ENCODE measurements around the gene KLK13.

The KLK13 gene

DNA sequence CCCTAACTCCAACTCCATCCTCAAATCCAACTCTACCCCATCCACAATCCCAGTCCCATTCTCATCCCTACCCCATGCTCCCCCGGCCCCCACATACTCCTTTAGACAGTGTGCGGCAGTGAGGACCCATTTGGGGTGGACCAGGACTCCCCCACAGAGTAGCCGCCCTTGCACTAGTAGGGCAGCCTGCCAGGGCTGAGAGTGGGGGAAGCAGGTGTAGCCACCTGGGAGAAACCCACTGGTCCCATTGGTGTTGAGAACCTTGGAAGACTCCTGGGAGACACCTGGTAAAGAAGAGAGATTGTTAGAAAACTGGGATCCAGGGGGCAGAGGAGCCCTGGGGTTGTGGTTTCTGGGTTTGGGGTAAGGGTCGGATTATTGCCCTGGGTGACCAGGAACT, 4.6 kb downstream of the KLK13 start:
- DNase-seq = no peak

DNA sequence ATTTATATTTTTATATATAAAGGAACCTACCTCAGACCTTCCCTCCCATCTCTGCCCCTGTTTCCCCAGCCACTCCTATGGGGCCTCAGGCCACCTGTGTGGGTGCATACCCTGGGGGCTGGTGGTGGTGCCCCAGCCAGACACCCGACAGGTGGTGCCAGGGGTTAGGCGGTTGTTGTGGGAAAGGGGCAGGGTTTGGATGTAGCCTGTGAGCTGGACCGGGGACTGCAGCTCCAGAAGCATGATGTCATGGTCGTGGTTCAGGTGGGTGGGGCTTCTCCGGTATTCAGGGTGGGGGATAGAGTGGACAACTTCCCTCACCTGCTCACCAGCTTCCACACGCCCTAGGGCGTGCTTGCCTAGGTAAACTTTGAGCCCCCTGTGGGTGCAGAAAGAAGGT, 5.2 kb downstream of the KLK13 start:
- DNase-seq = no peak

- no peak for DNase-seq
Observed at GRCh38 chr19:51055866-51056265, 9.0 kb downstream of the KLK13 start.

- no peak for DNase-seq
Observed at GRCh38 chr19:51047031-51047335, 17.9 kb downstream of the KLK13 start.

- DNase-seq = no peak
Observed at GRCh38 chr19:51044327-51044726, 20.6 kb downstream of the KLK13 start.

GRCh38 chr19:51043497-51043896, 21.4 kb downstream of the KLK13 start:
- no peak for DNase-seq

- DNase-seq = no peak
Observed at GRCh38 chr19:51040151-51040550, 24.7 kb downstream of the KLK13 start.

- DNase-seq = no peak
Observed at GRCh38 chr19:51036519-51036918, 28.4 kb downstream of the KLK13 start.

DNA sequence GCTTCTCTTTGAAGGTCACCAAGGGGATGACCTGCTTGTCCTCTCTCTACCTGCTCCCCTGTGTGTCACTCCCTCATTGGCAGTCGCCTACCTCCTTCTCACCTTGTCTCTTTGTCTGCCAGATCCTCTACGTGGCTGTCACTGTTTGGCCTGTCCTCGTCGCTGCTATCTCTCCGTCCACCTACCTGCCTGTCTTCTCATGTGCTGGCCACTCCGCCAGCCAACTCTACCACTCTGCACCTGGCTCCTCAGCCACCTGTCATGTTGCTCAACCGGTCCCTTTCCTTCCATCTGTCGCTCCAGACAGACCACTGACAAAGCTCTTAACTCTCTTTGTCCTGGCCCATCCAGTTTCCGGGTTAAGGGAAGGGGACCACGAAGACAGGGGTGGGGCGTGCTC, 30.2 kb downstream of the KLK13 start, which contains the start of gene KLK12:
KLK12 (minus strand) TSS at position 299 of the 400 bp plus-strand sequence. CDS start 381 bp downstream, outside the sequence.
- DNase-seq = no peak

DNA sequence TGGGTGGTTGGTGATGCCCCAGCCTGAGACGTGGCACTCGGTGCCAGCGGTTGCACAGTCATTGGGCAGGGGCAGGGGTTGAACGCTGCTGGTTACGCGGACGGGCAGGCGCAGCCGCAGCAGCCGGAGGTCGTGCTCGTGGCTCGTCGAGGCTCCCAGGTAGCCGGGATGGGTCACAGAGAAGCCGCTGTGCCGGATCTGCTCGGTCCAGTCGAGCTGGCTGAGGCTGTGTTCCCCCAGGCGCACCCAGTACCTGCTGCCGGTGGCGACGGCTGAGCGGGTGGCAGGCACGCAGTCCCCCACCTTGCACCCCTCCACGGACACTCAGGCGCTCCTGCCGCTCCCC, 33.0 kb downstream of the KLK13 start:
- no peak for DNase-seq

- no peak for DNase-seq
Observed at GRCh38 chr19:51031220-51031879, 33.5 kb downstream of the KLK13 start.

DNA sequence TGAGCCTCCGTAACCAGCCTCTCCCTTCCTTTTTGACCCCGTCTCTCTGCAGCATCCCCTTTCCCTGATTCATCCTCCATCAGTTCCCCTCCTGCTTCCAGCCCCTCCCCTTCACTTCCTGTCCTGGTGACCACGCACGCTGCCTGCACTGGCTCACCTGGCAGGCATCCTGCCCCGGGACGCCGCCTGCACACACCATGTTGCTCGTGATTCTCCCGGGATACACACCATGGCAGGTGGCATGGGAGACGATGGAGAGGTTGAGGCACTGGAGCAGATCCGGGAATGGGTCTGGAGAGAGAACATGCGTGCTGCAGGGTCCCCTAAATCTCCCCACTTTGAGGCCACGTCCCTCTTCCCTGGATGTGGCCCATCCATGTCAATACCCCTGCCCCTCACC, 34.3 kb downstream of the KLK13 start:
- no peak for DNase-seq

- DNase-seq = no peak
Observed at GRCh38 chr19:51029718-51030117, 35.2 kb downstream of the KLK13 start.

GRCh38 chr19:51027873-51028272, 37.0 kb downstream of the KLK13 start:
- no peak for DNase-seq

- no peak for DNase-seq
Observed at GRCh38 chr19:51027126-51027806, 37.6 kb downstream of the KLK13 start.

DNA sequence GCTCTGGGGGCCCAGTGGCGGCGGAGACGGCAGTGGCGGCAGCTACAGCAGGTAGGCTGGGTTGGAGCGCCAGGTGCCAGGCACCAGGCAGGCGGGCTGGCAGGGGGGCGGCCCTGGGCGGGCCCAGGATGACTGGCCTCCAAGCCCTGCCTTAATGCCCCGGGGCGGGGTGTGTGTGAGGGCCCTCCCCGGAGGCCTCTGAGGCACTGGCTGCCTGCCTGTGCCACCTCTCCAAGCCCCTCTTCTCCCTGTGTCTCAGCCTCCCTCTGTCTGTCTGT, 38.4 kb downstream of the KLK13 start, which contains the start of gene KLK11:
KLK11 (minus strand) TSS at position 63 of the 278 bp plus-strand sequence. CDS start 985 bp downstream, outside the sequence.
- DNase-seq = no peak

GRCh38 chr19:51025809-51026553, 38.9 kb downstream of the KLK13 start:
- no peak for DNase-seq

DNA sequence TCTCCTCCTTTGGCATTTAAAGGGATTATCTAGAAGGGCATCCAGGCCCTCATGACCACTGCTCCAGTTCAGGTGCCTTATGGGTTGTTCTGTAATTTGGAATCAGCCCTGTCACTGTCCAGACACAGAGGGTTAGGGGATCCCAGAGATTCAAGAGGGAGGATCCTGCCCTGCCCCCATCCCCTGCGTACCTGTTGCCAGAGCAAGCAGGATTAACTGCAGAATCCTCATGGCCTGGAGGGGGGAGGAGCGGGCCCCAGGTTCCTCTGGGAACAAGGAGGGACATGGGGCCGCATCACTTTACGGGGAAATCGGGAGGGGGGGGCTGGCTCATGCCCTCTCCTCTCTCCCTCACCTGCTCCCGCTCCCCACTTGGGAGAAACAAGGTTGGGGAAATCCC, 39.5 kb downstream of the KLK13 start:
- no peak for DNase-seq

DNA sequence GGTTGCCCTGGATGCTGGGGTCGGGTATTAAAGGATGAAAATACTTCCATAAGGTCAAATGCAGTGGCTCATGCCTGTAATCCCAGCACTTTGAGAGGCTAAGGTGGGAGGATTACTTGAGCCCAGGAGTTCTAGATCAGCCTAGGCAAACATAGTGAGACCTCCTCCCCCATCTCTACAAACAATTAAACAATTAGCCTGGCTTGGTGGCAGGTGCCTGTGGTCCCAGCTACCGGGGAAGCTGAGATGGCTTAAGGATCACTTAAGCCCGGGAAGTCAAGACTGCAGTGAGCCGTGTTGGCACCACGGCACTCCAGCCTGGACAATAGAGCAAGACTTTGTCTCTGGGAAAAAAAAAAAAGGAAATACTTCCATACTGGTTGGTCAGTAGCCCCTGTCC, 40.0 kb downstream of the KLK13 start:
- DNase-seq = no peak

DNA sequence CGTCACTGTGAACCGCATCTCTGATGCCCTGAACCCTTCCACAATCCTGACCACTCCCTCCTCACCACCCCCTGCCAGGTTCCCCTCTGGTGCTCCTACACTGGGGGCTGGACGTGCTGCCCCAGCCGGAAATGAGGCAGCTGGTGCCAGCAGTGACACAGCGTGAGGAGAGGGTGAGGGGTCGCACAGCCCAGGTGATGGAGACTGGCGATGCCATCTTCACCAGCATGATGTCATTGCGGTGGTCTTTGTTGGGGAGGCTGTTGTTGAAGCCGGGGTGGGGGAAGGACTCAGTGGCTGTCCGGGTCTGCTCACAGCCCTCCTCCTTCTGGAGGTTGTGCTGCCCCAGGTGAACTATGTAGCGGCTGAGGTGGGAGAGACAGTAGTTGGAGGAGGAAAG, 40.9 kb downstream of the KLK13 start:
- DNase-seq = no peak

GRCh38 chr19:51022526-51022925, 42.4 kb downstream of the KLK13 start:
- DNase-seq = no peak

GRCh38 chr19:51020988-51021651, 43.8 kb downstream of the KLK13 start:
- no peak for DNase-seq

- DNase-seq = no peak
Observed at GRCh38 chr19:51019544-51019925, 45.4 kb downstream of the KLK13 start, which contains the start of gene KLK10. TSS of gene KLK10 (minus strand) at chr19:51019709. CDS start at chr19:51019130, 579 bp downstream.

All from NCI-H1092 (cell line).